ENCODE results near the gene EPB42.

Gene EPB42

DNA sequence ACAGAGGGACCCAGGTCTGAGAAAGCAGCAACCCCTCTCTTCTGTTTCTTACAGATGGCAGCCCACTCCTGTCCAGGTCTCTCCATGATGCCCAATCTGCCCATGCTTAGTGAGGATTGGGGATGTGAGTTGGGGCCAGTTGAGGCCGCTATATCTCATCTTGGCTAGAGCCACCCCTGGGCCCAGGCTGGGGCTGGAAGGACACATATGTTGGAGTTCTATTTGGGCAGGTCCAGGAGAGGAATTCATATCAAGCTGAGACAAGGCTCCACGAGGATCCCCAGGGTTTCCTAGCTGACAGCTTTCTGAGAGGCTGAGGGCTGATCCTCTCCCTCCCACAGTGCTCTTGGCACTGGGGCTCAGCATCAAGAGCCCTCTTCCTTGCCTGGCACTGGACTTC lies 34.6 kb upstream of the EPB42 start:
- DNase-seq (ENCODE audit: insufficient read length, low spot score) (no peak), FAIRE-seq (no peak)
- TF ChIP-seq POU2F2 (IDR thresholded peaks at IDR 0.05; ENCODE audit: low read depth, low read length) (no peak), TAF1 (IDR thresholded peaks at IDR 0.05; ENCODE audit: low read depth, low read length) (no peak), PAX5 (IDR thresholded peaks at IDR 0.05; ENCODE audit: insufficient read depth, low read length, severe bottlenecking) (no peak), POLR2AphosphoS5 (IDR thresholded peaks at IDR 0.05; ENCODE audit: low read depth, low read length) (no peak), SPI1 (IDR thresholded peaks at IDR 0.05; ENCODE audit: low read depth, low read length) (no peak), POLR2A (IDR thresholded peaks at IDR 0.05; ENCODE audit: low read depth, low read length) (no peak)

DNA sequence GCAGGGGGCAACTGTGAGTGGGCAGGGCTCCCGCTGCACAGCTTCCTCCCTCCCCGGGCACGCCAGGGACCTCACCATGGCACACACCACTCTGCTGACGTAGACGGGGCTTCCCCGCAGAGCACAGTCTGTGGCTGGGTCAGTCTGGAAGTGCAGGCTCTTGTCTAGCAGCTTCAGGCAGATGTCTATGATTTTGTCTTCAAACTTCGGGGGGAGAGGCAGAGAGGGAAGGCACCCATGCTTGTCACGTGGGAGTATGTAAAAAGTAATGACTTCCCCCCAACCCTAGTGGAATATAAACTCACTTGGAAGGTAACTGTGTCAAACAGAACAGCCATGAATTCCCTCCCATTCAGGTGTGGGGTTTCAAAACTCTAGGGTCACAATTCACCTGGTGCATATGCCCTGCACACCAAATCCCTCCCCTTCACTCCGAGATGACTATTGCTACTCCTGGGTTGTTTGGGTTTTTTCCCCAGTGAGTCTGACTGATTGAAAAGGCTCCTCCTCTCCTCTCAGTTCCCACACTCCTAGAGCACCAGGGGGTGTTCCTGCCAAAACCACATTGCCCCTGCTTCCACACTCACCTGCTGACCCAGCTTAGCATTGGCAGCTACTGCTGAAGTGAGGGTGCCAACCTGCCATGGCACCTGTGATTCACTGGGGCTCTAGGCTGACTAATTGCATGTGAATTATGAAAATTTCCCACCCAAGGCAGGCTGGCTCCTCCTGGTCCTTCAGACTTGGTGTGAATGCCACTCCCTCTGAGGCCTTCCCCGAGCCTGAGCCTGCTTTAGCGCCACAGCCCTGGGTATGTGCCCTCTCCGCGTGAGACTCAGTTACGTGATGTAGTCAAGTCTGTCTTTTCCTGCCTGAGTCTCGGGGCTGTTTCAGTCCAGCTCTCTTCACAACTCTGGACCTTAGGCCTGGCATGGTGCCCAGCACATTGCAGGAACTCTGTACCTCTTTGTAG lies 32.9 kb upstream of the EPB42 start:
- peak; percentile 13; the same call in 1 of the 2 replicates for TF ChIP-seq SPI1 (IDR thresholded peaks at IDR 0.05; ENCODE audit: low read depth, low read length)
- no peak for TF ChIP-seq POLR2A (IDR thresholded peaks at IDR 0.05; ENCODE audit: low read depth, low read length)
- peak; percentile 47; the same call in 1 of the 2 replicates for TF ChIP-seq POU2F2 (IDR thresholded peaks at IDR 0.05; ENCODE audit: low read depth, low read length)
- TF ChIP-seq TAF1 (IDR thresholded peaks at IDR 0.05; ENCODE audit: low read depth, low read length): no peak
- TF ChIP-seq PAX5 (IDR thresholded peaks at IDR 0.05; ENCODE audit: insufficient read depth, low read length, severe bottlenecking): no peak
- FAIRE-seq: peak; percentile 94
- no peak for DNase-seq (ENCODE audit: insufficient read length, low spot score)

DNA sequence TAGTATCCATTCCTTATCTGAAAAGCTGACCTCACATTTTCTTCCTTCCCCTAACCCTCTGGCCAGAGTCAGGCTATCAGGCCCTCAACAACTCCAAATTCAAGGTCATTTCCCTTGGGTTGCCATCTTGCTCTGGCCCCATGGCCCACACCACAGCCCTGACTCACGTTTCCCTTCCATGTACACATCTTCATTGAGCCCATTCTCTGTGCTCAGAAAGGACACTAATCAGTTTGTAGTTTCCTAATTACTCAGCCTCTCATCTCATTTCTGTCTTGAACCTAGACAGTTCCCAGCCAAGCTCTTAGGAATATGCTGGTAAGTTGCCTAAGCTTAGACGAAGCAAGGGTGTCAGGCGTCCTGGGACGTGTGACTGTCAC lies 31.0 kb upstream of the EPB42 start:
- no peak for DNase-seq (ENCODE audit: insufficient read length, low spot score)
- TF ChIP-seq SPI1 (IDR thresholded peaks at IDR 0.05; ENCODE audit: low read depth, low read length) (no peak), POLR2AphosphoS5 (IDR thresholded peaks at IDR 0.05; ENCODE audit: low read depth, low read length) (no peak)
- no peak for FAIRE-seq

DNA sequence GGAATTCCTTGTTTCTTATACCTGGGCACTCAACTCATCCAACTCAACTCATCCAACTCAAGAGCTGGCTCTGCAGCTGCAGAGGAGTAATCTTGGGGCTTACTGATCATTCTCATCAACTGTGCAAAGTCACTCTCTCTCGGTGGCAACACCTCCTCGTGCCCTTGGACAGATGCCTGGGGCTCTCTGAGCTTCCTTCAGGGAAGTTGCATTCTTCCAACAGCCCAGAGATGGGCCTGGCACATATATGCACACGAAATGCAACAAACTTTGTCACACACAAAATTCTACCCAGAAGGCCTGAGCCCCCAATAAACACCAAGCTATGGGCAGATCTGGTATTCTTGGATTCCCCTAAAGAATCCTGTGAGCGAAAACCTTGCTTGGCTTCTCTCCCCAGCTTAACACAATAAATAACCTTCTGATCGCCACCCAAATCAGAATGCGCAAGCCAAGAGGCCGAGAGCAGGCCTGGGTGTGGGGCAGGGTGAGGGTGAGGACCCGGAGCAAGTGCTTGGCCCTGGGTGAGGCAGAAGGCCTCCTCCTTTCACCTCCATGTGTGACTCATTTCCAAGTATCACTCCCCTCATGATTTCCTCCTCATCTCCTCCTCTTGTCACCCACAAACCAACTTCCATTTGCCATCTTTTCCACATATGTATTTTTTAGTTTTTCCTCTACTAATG lies 30.5 kb upstream of the EPB42 start:
- DNase-seq (ENCODE audit: insufficient read length, low spot score) (no peak), FAIRE-seq (no peak)
- no peak for TF ChIP-seq POLR2A (IDR thresholded peaks at IDR 0.05; ENCODE audit: low read depth, low read length)
- no peak for TF ChIP-seq PAX5 (IDR thresholded peaks at IDR 0.05; ENCODE audit: insufficient read depth, low read length, severe bottlenecking)
- TF ChIP-seq POLR2AphosphoS5 (IDR thresholded peaks at IDR 0.05; ENCODE audit: low read depth, low read length): no peak

DNA sequence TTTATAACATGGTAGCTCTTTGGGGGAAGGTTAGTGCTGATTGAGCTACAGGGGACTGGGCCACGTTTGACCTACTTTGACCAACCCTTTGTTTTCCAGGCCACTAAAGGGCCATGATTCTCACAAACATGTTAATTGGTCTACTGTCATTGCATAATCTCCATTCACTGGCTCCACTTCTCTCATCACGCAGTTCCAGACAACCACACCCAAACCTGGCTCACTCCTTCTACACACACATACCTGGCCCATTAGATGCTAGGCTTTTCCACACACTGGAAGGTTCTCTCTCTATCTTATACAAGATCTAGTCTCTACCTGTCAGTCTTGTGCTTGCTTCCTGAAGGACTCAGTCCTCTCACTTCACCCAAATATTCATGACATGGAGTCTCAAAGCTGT lies 30.0 kb upstream of the EPB42 start:
- peak; percentile 16 for FAIRE-seq
- TF ChIP-seq PAX5 (IDR thresholded peaks at IDR 0.05; ENCODE audit: insufficient read depth, low read length, severe bottlenecking) (no peak), POLR2AphosphoS5 (IDR thresholded peaks at IDR 0.05; ENCODE audit: low read depth, low read length) (no peak), SPI1 (IDR thresholded peaks at IDR 0.05; ENCODE audit: low read depth, low read length) (no peak), TAF1 (IDR thresholded peaks at IDR 0.05; ENCODE audit: low read depth, low read length) (no peak), POLR2A (IDR thresholded peaks at IDR 0.05; ENCODE audit: low read depth, low read length) (no peak), POU2F2 (IDR thresholded peaks at IDR 0.05; ENCODE audit: low read depth, low read length) (no peak)
- DNase-seq (ENCODE audit: insufficient read length, low spot score): no peak

DNA sequence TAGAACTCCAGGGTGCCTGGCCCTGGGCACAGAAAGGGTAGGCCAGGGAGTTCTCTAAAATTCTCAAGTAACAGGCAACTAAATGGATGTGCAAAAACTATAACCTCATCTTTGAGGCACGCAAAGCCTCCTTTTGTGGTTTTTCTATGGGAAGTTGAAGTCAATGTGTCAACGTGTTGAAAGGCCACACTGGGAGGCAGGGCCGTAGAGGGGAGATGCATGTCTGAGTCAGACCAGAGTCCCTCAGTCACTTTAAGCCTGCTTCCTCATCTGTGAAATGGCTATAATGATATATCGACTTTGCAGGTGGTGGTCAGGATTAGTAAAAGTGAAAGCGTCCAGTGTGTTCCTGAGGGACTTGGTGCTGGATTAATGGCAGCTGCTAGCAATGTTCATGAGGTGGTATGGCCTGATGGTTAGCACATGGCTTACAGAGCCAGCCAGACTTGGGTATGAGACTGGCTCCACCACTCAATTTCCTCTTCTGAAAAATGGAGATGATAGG lies 28.9 kb upstream of the EPB42 start:
- peak; percentile 94 for FAIRE-seq
- DNase-seq (ENCODE audit: insufficient read length, low spot score): peak; percentile 48
- TF ChIP-seq TAF1 (IDR thresholded peaks at IDR 0.05; ENCODE audit: low read depth, low read length): no peak
- TF ChIP-seq POU2F2 (IDR thresholded peaks at IDR 0.05; ENCODE audit: low read depth, low read length): peak; percentile 68
- TF ChIP-seq POLR2AphosphoS5 (IDR thresholded peaks at IDR 0.05; ENCODE audit: low read depth, low read length): no peak
- TF ChIP-seq PAX5 (IDR thresholded peaks at IDR 0.05; ENCODE audit: insufficient read depth, low read length, severe bottlenecking): no peak
- peak; percentile 58 for TF ChIP-seq SPI1 (IDR thresholded peaks at IDR 0.05; ENCODE audit: low read depth, low read length)
- TF ChIP-seq POLR2A (IDR thresholded peaks at IDR 0.05; ENCODE audit: low read depth, low read length): no peak

DNA sequence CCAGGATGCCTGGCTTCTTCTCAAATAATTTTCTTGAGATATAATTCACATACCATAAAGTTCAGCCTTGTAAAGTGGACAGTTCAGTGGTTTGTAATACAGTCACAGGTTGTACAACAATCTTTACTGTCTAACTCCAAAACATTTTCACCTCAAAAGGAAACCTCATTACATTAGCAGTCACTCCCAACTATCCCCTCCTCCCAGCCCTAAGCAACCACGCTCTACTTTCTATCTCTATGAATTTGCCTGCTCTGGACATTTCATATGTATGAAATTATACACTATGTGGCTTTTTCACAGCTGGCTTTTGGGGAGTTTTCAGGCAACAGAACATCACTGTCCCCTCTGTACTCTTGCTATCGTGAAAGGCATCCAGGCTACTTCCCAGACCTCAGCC lies 28.4 kb upstream of the EPB42 start:
- peak; percentile 84 for FAIRE-seq
- TF ChIP-seq POLR2A (IDR thresholded peaks at IDR 0.05; ENCODE audit: low read depth, low read length) (no peak), TAF1 (IDR thresholded peaks at IDR 0.05; ENCODE audit: low read depth, low read length) (no peak), PAX5 (IDR thresholded peaks at IDR 0.05; ENCODE audit: insufficient read depth, low read length, severe bottlenecking) (no peak), POU2F2 (IDR thresholded peaks at IDR 0.05; ENCODE audit: low read depth, low read length) (no peak), SPI1 (IDR thresholded peaks at IDR 0.05; ENCODE audit: low read depth, low read length) (no peak)

DNA sequence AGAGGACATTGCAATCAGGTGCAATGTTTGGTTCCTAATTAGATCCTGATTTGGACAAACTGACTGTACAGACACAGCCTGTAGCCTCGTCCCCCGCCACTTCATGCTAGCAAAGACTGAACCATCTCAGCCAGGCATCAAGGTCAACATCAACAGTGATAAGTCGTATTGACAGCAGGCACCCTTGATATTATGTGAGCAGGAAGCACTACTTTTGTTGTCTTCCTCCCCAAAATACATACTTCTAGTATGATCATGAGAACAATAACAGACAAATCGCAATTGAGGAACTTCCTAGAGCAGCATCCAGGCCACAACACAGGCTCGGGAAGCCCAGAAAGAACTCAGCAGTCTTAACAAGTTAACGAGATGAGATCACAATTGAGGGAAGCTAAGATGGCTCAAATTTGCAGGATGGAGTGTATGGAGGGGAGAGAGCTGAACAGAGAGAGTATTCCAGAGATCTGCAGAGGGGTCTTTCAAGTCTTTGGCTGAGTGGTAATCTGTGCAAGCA lies 25.5 kb upstream of the EPB42 start:
- TF ChIP-seq POLR2AphosphoS5 (IDR thresholded peaks at IDR 0.05; ENCODE audit: low read depth, low read length) (no peak), TAF1 (IDR thresholded peaks at IDR 0.05; ENCODE audit: low read depth, low read length) (no peak), PAX5 (IDR thresholded peaks at IDR 0.05; ENCODE audit: insufficient read depth, low read length, severe bottlenecking) (no peak), SPI1 (IDR thresholded peaks at IDR 0.05; ENCODE audit: low read depth, low read length) (no peak), POU2F2 (IDR thresholded peaks at IDR 0.05; ENCODE audit: low read depth, low read length) (no peak), POLR2A (IDR thresholded peaks at IDR 0.05; ENCODE audit: low read depth, low read length) (no peak)
- no peak for FAIRE-seq

More for the DNA sequence above, 28.4 kb upstream of the EPB42 start:
- DNase-seq (ENCODE audit: insufficient read length, low spot score): no peak

DNA sequence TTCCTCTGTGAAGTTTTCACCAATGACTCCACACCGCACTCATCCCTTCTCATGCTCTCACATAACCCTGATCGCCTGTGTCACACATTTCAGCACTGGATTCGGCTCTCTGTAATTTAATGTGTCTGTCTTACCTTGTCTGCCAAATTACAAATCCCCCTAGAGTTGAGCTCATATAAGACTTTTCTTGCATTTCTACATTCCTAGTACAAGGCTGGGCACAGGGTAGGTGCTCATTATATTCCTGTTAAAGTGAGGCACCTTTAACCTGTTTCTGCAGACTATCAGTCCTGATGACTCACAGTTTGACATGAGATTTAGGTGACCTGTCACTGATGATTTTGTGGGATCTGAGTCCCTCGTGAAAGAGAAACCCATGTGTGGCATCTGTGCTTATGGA lies 23.3 kb upstream of the EPB42 start:
- TF ChIP-seq POU2F2 (IDR thresholded peaks at IDR 0.05; ENCODE audit: low read depth, low read length) (no peak), TAF1 (IDR thresholded peaks at IDR 0.05; ENCODE audit: low read depth, low read length) (no peak), SPI1 (IDR thresholded peaks at IDR 0.05; ENCODE audit: low read depth, low read length) (no peak), POLR2AphosphoS5 (IDR thresholded peaks at IDR 0.05; ENCODE audit: low read depth, low read length) (no peak), POLR2A (IDR thresholded peaks at IDR 0.05; ENCODE audit: low read depth, low read length) (no peak), PAX5 (IDR thresholded peaks at IDR 0.05; ENCODE audit: insufficient read depth, low read length, severe bottlenecking) (no peak)
- FAIRE-seq: no peak
- DNase-seq (ENCODE audit: insufficient read length, low spot score): no peak

More for the DNA sequence above, 25.5 kb upstream of the EPB42 start:
- DNase-seq (ENCODE audit: insufficient read length, low spot score): no peak

Data from GM12891 (cell line).